ENCODE results near the gene ACTR8. TPM values are rescaled to one million over a fixed set of nuclear protein-coding genes. Genes with fewer than 3 reads are reported as not detected.

ACTR8 gene
- total RNA-seq, 1 experiment from 2014 or later = 29.9 TPM

DNA sequence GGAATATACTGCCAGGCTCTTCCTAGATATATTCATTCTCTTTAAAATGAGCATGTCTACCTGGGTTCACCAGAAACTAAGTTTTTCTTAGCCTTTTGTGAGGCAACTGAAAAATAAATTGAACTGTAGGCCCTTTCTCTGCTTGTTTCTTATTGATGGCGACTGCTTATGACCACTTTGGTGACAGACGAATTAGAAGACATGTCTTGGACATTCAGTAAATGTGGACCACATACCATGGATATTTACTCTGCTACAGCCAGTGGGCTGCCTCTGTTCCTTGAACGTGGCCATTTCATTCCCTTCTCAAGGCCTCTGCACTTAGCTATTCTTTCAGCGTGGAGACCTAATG is 10.3 kb upstream of the ACTR8 start:
- Mint-ChIP-seq H3K4me1 (peaks cover 23% of the 10 kb centered on the region), H3K36me3 (peaks cover 10% of the 10 kb centered on the region), H3K27me3 (ENCODE audit: low read depth) (peaks cover 24% of the 10 kb centered on the region), H3K9me3 (no peaks in the 10 kb centered on the region), H3K27ac (peak overlapping the region; percentile 99), H3K4me3 (peak overlapping the region; percentile 93)
- TF ChIP-seq TEAD4 (CRISPR knock-in tag; IDR thresholded peaks at IDR 0.05) (no peak), SP1 (CRISPR knock-in tag; conservative IDR thresholded peaks at IDR 0.05) (no peak), IRF2 (CRISPR knock-in tag; IDR thresholded peaks at IDR 0.05; ENCODE audit: borderline replicate concordance, low read depth) (no peak), GABPB1 (CRISPR knock-in tag; IDR thresholded peaks at IDR 0.05) (no peak), RELA (CRISPR knock-in tag; IDR thresholded peaks at IDR 0.05; ENCODE audit: borderline replicate concordance) (no peak), ZNF138 (CRISPR knock-in tag; conservative IDR thresholded peaks at IDR 0.05) (no peak), RORB (CRISPR knock-in tag; IDR thresholded peaks at IDR 0.05) (no peak), TEAD1 (CRISPR knock-in tag; IDR thresholded peaks at IDR 0.05) (no peak), ATF1 (CRISPR knock-in tag; IDR thresholded peaks at IDR 0.05) (no peak), NR1H2 (CRISPR knock-in tag; IDR thresholded peaks at IDR 0.05) (no peak)
- TF ChIP-seq, protein P1, sequence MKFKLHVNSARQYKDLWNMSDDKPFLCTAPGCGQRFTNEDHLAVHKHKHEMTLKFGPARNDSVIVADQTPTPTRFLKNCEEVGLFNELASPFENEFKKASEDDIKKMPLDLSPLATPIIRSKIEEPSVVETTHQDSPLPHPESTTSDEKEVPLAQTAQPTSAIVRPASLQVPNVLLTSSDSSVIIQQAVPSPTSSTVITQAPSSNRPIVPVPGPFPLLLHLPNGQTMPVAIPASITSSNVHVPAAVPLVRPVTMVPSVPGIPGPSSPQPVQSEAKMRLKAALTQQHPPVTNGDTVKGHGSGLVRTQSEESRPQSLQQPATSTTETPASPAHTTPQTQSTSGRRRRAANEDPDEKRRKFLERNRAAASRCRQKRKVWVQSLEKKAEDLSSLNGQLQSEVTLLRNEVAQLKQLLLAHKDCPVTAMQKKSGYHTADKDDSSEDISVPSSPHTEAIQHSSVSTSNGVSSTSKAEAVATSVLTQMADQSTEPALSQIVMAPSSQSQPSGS (CRISPR knock-in tag; IDR thresholded peaks at IDR 0.05; ENCODE audit: borderline replicate concordance, low read depth) = no peak
- TF ChIP-seq, protein P2, sequence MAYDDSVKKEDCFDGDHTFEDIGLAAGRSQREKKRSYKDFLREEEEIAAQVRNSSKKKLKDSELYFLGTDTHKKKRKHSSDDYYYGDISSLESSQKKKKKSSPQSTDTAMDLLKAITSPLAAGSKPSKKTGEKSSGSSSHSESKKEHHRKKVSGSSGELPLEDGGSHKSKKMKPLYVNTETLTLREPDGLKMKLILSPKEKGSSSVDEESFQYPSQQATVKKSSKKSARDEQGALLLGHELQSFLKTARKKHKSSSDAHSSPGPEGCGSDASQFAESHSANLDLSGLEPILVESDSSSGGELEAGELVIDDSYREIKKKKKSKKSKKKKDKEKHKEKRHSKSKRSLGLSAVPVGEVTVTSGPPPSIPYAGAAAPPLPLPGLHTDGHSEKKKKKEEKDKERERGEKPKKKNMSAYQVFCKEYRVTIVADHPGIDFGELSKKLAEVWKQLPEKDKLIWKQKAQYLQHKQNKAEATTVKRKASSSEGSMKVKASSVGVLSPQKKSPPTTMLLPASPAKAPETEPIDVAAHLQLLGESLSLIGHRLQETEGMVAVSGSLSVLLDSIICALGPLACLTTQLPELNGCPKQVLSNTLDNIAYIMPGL (CRISPR knock-in tag; IDR thresholded peaks at IDR 0.05) = no peak
- TF ChIP-seq, protein P3, sequence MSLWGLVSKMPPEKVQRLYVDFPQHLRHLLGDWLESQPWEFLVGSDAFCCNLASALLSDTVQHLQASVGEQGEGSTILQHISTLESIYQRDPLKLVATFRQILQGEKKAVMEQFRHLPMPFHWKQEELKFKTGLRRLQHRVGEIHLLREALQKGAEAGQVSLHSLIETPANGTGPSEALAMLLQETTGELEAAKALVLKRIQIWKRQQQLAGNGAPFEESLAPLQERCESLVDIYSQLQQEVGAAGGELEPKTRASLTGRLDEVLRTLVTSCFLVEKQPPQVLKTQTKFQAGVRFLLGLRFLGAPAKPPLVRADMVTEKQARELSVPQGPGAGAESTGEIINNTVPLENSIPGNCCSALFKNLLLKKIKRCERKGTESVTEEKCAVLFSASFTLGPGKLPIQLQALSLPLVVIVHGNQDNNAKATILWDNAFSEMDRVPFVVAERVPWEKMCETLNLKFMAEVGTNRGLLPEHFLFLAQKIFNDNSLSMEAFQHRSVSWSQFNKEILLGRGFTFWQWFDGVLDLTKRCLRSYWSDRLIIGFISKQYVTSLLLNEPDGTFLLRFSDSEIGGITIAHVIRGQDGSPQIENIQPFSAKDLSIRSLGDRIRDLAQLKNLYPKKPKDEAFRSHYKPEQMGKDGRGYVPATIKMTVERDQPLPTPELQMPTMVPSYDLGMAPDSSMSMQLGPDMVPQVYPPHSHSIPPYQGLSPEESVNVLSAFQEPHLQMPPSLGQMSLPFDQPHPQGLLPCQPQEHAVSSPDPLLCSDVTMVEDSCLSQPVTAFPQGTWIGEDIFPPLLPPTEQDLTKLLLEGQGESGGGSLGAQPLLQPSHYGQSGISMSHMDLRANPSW (CRISPR knock-in tag; conservative IDR thresholded peaks at IDR 0.05; ENCODE audit: low read depth) = no peak
- TF ChIP-seq, protein P4, sequence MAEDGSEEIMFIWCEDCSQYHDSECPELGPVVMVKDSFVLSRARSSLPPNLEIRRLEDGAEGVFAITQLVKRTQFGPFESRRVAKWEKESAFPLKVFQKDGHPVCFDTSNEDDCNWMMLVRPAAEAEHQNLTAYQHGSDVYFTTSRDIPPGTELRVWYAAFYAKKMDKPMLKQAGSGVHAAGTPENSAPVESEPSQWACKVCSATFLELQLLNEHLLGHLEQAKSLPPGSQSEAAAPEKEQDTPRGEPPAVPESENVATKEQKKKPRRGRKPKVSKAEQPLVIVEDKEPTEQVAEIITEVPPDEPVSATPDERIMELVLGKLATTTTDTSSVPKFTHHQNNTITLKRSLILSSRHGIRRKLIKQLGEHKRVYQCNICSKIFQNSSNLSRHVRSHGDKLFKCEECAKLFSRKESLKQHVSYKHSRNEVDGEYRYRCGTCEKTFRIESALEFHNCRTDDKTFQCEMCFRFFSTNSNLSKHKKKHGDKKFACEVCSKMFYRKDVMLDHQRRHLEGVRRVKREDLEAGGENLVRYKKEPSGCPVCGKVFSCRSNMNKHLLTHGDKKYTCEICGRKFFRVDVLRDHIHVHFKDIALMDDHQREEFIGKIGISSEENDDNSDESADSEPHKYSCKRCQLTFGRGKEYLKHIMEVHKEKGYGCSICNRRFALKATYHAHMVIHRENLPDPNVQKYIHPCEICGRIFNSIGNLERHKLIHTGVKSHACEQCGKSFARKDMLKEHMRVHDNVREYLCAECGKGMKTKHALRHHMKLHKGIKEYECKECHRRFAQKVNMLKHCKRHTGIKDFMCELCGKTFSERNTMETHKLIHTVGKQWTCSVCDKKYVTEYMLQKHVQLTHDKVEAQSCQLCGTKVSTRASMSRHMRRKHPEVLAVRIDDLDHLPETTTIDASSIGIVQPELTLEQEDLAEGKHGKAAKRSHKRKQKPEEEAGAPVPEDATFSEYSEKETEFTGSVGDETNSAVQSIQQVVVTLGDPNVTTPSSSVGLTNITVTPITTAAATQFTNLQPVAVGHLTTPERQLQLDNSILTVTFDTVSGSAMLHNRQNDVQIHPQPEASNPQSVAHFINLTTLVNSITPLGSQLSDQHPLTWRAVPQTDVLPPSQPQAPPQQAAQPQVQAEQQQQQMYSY (CRISPR knock-in tag; IDR thresholded peaks at IDR 0.05) = no peak
- TF ChIP-seq, protein P5, sequence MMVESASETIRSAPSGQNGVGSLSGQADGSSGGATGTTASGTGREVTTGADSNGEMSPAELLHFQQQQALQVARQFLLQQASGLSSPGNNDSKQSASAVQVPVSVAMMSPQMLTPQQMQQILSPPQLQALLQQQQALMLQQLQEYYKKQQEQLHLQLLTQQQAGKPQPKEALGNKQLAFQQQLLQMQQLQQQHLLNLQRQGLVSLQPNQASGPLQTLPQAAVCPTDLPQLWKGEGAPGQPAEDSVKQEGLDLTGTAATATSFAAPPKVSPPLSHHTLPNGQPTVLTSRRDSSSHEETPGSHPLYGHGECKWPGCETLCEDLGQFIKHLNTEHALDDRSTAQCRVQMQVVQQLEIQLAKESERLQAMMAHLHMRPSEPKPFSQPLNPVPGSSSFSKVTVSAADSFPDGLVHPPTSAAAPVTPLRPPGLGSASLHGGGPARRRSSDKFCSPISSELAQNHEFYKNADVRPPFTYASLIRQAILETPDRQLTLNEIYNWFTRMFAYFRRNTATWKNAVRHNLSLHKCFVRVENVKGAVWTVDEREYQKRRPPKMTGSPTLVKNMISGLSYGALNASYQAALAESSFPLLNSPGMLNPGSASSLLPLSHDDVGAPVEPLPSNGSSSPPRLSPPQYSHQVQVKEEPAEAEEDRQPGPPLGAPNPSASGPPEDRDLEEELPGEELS (CRISPR knock-in tag; IDR thresholded peaks at IDR 0.05) = no peak
- TF ChIP-seq, protein P6, sequence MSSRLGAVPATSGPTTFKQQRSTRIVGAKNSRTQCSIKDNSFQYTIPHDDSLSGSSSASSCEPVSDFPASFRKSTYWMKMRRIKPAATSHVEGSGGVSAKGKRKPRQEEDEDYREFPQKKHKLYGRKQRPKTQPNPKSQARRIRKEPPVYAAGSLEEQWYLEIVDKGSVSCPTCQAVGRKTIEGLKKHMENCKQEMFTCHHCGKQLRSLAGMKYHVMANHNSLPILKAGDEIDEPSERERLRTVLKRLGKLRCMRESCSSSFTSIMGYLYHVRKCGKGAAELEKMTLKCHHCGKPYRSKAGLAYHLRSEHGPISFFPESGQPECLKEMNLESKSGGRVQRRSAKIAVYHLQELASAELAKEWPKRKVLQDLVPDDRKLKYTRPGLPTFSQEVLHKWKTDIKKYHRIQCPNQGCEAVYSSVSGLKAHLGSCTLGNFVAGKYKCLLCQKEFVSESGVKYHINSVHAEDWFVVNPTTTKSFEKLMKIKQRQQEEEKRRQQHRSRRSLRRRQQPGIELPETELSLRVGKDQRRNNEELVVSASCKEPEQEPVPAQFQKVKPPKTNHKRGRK (CRISPR knock-in tag; IDR thresholded peaks at IDR 0.05; ENCODE audit: borderline replicate concordance) = no peak
- TF ChIP-seq, protein P7, sequence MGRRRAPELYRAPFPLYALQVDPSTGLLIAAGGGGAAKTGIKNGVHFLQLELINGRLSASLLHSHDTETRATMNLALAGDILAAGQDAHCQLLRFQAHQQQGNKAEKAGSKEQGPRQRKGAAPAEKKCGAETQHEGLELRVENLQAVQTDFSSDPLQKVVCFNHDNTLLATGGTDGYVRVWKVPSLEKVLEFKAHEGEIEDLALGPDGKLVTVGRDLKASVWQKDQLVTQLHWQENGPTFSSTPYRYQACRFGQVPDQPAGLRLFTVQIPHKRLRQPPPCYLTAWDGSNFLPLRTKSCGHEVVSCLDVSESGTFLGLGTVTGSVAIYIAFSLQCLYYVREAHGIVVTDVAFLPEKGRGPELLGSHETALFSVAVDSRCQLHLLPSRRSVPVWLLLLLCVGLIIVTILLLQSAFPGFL (CRISPR knock-in tag; IDR thresholded peaks at IDR 0.05; ENCODE audit: borderline replicate concordance) = no peak
- ATAC-seq (no peak), DNase-seq (ENCODE audit: low spot score) (no peak)
- ChIA-PET CTCF (interaction anchor here (0.6 to 1.6 kb wide), 4 partner anchors 28 to 514 kb away, joined by 3 to 6 read pairs (median 4); no protein-coding TSS in a partner anchor), POLR2A (interaction anchor here (0.8 to 1.5 kb wide), 5 partner anchors 10 to 243 kb away, joined by 3 to 6 read pairs (median 3); partner anchors contain the start of gene ACTR8)

Data from WTC11 (cell line).